GM19397 (cell line): ENCODE results near the gene NKX6-2.
"Not testable (repeated sequence)": the region's sequence is repeated elsewhere in the genome, so short reads cannot be mapped to it uniquely, and the experiment has no call there.

Experiments used
- ATAC-seq: cut with Tn5 transposase; IDR thresholded peaks from one replicate; pipeline ENCODE4 v1.9.1; 2021; ENCODE audit warnings: mild to moderate bottlenecking, moderate library complexity; ENCODE audit not compliant: unreplicated experiment

NKX6-2 gene

GRCh38 chr10:132743196-132743924, 42.6 kb downstream of the NKX6-2 start:
- not testable (repeated sequence) for ATAC-seq

GRCh38 chr10:132742837-132743194, 43.1 kb downstream of the NKX6-2 start:
- no peak for ATAC-seq

- ATAC-seq, result no peak
Observed at GRCh38 chr10:132742167-132742836, 43.6 kb downstream of the NKX6-2 start.

GRCh38 chr10:132740588-132740987, 45.4 kb downstream of the NKX6-2 start:
- ATAC-seq, result no peak

- ATAC-seq, result no peak
Observed at GRCh38 chr10:132739225-132739613, 46.7 kb downstream of the NKX6-2 start.

- no peak for ATAC-seq
Observed at GRCh38 chr10:132738454-132739224, 47.3 kb downstream of the NKX6-2 start.

- no peak for ATAC-seq
Observed at GRCh38 chr10:132737390-132738048, 48.4 kb downstream of the NKX6-2 start.

- no peak for ATAC-seq
Observed at GRCh38 chr10:132735923-132736391, 50.0 kb downstream of the NKX6-2 start.

- no peak for ATAC-seq
Observed at GRCh38 chr10:132735341-132735775, 50.6 kb downstream of the NKX6-2 start.

GRCh38 chr10:132733926-132734325, 52.0 kb downstream of the NKX6-2 start:
- no peak for ATAC-seq
